HuH-7.5 (cell line): ENCODE results near the gene CNOT3.
"Not testable (repeated sequence)": the region's sequence is repeated elsewhere in the genome, so short reads cannot be mapped to it uniquely, and the experiment has no call there.

Experiments
- DNase-seq: peaks from one replicate; pipeline ENCODE4 v3.0.0; 2011; ENCODE audit warnings: low spot score

The CNOT3 gene

GRCh38 chr19:54137699-54138488, at the start of gene CNOT3:
CNOT3 (plus strand) TSS chr19:54137762; CDS start chr19:54142979, 5,217 bp downstream.
- no peak for DNase-seq

GRCh38 chr19:54094426-54095000, 43.0 kb upstream of the CNOT3 start:
- DNase-seq: no peak

GRCh38 chr19:54095136-54095858, 42.3 kb upstream of the CNOT3 start:
- DNase-seq: peak; percentile 5

GRCh38 chr19:54095859-54096616, 41.5 kb upstream of the CNOT3 start:
- DNase-seq: peak; percentile 7

- no peak for DNase-seq
Observed at GRCh38 chr19:54096617-54097106, 40.9 kb upstream of the CNOT3 start.

GRCh38 chr19:54099190-54099902, 38.2 kb upstream of the CNOT3 start:
- DNase-seq: no peak

GRCh38 chr19:54099903-54100255, 37.7 kb upstream of the CNOT3 start:
- not testable (repeated sequence) for DNase-seq

GRCh38 chr19:54100561-54100960, 37.0 kb upstream of the CNOT3 start, which contains the start of gene OSCAR:
OSCAR (minus strand) TSS chr19:54100803; CDS start chr19:54100792, 11 bp downstream.
- no peak for DNase-seq

- DNase-seq: peak; percentile 100
Observed at GRCh38 chr19:54102421-54103169, 35.0 kb upstream of the CNOT3 start, which contains the start of gene NDUFA3. NDUFA3 (plus strand) TSS chr19:54102855; CDS start chr19:54102879, 24 bp downstream.

GRCh38 chr19:54104998-54105715, 32.4 kb upstream of the CNOT3 start:
- no peak for DNase-seq

- no peak for DNase-seq
Observed at GRCh38 chr19:54105796-54106195, 31.8 kb upstream of the CNOT3 start.

GRCh38 chr19:54106716-54107115, 30.8 kb upstream of the CNOT3 start:
- no peak for DNase-seq

GRCh38 chr19:54107876-54108490, 29.6 kb upstream of the CNOT3 start:
- DNase-seq: no peak

GRCh38 chr19:54108496-54108895, 29.1 kb upstream of the CNOT3 start:
- DNase-seq: no peak

GRCh38 chr19:54109651-54110050, 27.9 kb upstream of the CNOT3 start:
- DNase-seq: no peak

- DNase-seq: no peak
Observed at GRCh38 chr19:54114340-54115108, 23.0 kb upstream of the CNOT3 start.

GRCh38 chr19:54115109-54116063, 22.2 kb upstream of the CNOT3 start, which contains the start of the genes PRPF31 and TFPT:
PRPF31 (plus strand) TSS chr19:54115754; CDS start chr19:54118279, 2,525 bp downstream.
TFPT (minus strand) TSS chr19:54115657; CDS start chr19:54115269, 388 bp downstream.
- peak; percentile 99 for DNase-seq
